Activated naive CD8-positive, alpha-beta T cell treated with anti-CD3 and anti-CD28 coated beads for 36 hours (primary cell): ENCODE results near the gene TIAM1. TPM values are rescaled to one million over a fixed set of nuclear protein-coding genes. Genes with fewer than 3 reads are reported as not detected.

ENCODE experiments used
- DNase-seq: peaks from one replicate; pipeline ENCODE4 v3.0.0; 2021
- H3K27ac Mint-ChIP-seq: one replicate; pipeline ENCODE4 v1.8.0; 2022; ENCODE audit warnings: mild to moderate bottlenecking, moderate library complexity, mixed read lengths
- H3K27me3 Mint-ChIP-seq: one replicate; pipeline ENCODE4 v1.8.0; 2022; ENCODE audit warnings: mild to moderate bottlenecking, mixed read lengths
- H3K36me3 Mint-ChIP-seq: one replicate; pipeline ENCODE4 v1.8.0; 2021; ENCODE audit warnings: mild to moderate bottlenecking, mixed read lengths
- H3K4me1 Mint-ChIP-seq: one replicate; pipeline ENCODE4 v1.8.0; 2021; ENCODE audit warnings: mixed read lengths
- H3K4me3 Mint-ChIP-seq: one replicate; pipeline ENCODE4 v1.8.0; 2022; ENCODE audit warnings: mild to moderate bottlenecking, moderate library complexity, mixed read lengths
- H3K9me3 Mint-ChIP-seq: one replicate; pipeline ENCODE4 v1.8.0; 2022; ENCODE audit warnings: mixed read lengths
- total RNA-seq, 2 experiments: library from RNA; stranded (reverse); gene quantifications; one replicate each; pipeline ENCODE4 v1.2.3, GENCODE V29; 2021

Gene TIAM1
- total RNA-seq, 2 experiments from 2014 or later = 28.2 to 29.3 TPM

DNA sequence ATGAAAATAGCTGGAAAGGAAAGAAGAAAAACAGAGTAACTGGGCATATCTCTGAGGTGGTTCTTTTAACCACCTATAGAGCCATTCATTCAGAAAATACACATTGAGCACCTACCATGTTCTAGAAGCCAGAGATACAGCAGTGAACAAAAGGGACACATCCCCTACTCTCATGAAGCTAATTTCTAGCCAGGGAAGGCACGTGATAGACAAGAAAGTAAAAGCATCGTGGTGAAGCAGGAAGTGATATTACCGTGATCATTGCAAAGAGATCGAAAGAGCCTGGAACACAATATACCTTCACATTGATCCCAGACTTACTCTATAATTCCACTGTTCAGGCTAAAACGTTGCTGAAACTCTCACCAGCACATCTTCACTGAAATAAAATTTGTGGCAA lies 76.0 kb downstream of the TIAM1 start:
- Mint-ChIP-seq H3K27me3 (peaks cover 3% of the 10 kb centered on the region), H3K4me3 (peak overlapping the region; percentile 44), H3K36me3 (peaks cover 22% of the 10 kb centered on the region), H3K4me1 (peaks cover 32% of the 10 kb centered on the region), H3K9me3 (peaks cover 3% of the 10 kb centered on the region), H3K27ac (peak overlapping the region; percentile 73)
- no peak for DNase-seq

DNA sequence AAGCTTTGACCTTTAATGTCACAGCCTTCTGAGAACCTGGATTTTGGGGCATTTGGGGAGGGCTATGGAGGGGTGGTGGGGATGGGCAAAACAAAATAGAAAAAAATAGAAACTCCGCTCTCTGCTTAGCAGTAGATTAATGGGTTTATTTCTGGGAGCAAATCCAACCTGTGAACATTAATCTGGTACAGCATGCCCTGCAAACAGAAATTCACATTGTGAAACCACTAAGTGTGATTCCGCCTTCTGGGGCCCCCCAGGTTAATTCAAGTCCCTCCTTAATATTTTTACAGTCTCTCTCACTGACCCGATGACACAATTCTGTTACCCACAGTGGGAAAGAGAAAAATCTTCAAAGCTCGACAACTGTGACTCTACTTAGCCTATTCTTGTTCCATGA lies 76.4 kb downstream of the TIAM1 start:
- peaks cover 31% of the 10 kb centered on the region for H3K4me1 Mint-ChIP-seq

DNA sequence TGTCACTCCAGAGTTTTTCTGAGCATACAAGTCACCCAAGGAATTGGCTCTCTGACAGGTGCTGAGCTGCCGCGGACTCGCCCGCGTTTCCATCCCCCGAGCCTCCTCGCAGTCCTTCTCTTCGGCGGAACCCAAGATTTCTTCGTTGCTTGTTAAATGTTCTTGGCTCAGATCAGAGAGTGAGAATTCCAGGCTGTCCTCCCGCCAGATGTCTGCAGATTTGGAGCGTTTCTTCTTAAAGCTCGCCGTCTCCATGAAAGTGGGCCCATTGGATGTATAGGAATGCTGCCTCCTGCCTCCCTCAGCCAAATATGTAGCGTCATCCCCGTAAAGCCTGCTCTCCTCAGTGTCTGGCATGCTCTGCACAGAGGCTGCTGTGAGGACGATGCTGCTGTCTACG lies 77.8 kb downstream of the TIAM1 start:
- Mint-ChIP-seq H3K27me3 (peaks cover 3% of the 10 kb centered on the region), H3K9me3 (peaks cover 3% of the 10 kb centered on the region), H3K27ac (no peak overlapping the region), H3K4me1 (peaks cover 29% of the 10 kb centered on the region), H3K4me3 (no peak overlapping the region), H3K36me3 (peaks cover 22% of the 10 kb centered on the region)
- DNase-seq = no peak

More for the DNA sequence above, 76.4 kb downstream of the TIAM1 start:
- peaks cover 3% of the 10 kb centered on the region for H3K9me3 Mint-ChIP-seq
- H3K27me3 Mint-ChIP-seq = peaks cover 3% of the 10 kb centered on the region
- peak overlapping the region; percentile 73 for H3K27ac Mint-ChIP-seq
- peak overlapping the region; percentile 44 for H3K4me3 Mint-ChIP-seq
- DNase-seq = no peak
- peaks cover 22% of the 10 kb centered on the region for H3K36me3 Mint-ChIP-seq

DNA sequence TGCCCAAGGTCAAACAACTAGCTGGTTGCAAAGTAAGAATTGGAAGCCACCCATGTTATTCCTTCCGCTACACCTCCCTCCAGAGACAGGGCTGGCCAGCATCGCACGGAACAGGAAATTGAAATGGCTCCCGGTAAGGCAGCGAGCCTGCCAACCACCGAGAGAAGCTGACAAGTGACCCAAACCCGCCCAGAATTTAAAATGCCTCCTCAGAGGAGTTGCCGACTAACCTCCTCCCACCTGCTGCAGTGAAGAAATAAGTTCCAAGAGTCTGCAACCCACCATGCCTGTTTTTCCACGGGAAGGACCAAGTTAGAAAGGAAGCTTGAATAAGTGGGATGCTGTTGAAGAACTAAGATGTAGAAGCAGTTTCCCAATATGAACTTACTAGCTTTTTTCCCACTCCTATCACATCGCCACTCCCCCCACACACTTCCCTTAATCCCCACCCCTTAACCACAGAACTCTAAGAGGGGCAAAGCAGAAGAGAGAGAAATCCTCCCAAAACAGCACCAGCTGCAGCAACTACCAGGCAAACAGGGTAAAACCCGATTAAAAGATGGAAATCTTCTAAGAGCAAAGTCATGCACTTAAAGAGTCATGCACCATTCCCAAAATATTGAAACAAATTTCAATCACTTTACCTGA lies 78.6 kb downstream of the TIAM1 start:
- no peak for DNase-seq
- H3K27ac Mint-ChIP-seq = no peak overlapping the region
- peak overlapping the region; percentile 57 for H3K4me3 Mint-ChIP-seq
- H3K36me3 Mint-ChIP-seq = peaks cover 22% of the 10 kb centered on the region
- H3K27me3 Mint-ChIP-seq = peaks cover 3% of the 10 kb centered on the region
- peaks cover 29% of the 10 kb centered on the region for H3K4me1 Mint-ChIP-seq
- H3K9me3 Mint-ChIP-seq = peaks cover 3% of the 10 kb centered on the region

DNA sequence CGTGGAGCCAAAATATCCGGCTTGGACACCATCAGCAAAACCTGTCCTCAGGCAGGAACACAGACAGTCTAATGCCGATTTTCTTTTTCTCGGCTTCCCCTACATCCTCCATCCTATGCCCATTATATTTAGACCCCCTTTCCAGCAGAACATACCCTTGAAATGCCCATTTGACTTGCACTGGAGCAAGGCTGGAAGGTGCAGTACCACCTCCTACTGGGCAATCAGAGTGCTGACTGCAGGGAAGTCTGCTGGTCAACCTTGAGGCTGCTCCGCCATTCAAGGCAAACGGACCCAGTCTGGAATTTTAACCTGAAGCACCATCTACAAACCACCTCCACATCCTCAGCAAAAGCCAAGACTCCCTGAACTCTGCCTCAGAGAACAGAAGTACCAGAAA lies 79.5 kb downstream of the TIAM1 start:
- no peak for DNase-seq
- no peak overlapping the region for H3K4me3 Mint-ChIP-seq
- peaks cover 18% of the 10 kb centered on the region for H3K36me3 Mint-ChIP-seq
- H3K27ac Mint-ChIP-seq = no peak overlapping the region
- no peaks in the 10 kb centered on the region for H3K9me3 Mint-ChIP-seq
- peaks cover 29% of the 10 kb centered on the region for H3K4me1 Mint-ChIP-seq
- peaks cover 3% of the 10 kb centered on the region for H3K27me3 Mint-ChIP-seq

DNA sequence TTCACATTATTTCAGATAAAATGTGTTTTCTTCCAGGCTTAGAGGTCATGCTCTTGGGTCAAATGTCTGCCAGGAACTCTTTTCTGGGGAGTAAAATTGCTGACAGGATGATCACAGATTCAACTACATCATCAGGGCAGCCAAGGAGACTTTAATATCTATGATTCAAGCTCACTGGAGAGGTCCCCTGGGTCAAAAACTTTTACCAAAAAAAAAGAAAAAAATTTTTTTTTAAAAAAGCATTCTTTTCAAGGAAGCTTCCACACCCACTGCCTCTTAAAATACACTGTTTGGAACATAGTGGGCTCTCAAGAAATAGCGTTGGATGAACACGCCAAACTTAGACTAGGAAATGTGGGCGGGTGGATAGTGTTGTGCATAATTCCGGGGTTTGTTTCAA lies 81.3 kb downstream of the TIAM1 start:
- H3K36me3 Mint-ChIP-seq = peaks cover 17% of the 10 kb centered on the region
- H3K4me1 Mint-ChIP-seq = peaks cover 21% of the 10 kb centered on the region
- H3K27me3 Mint-ChIP-seq = peaks cover 3% of the 10 kb centered on the region
- H3K9me3 Mint-ChIP-seq = no peaks in the 10 kb centered on the region
- no peak overlapping the region for H3K27ac Mint-ChIP-seq
- H3K4me3 Mint-ChIP-seq = no peak overlapping the region
- DNase-seq = no peak

DNA sequence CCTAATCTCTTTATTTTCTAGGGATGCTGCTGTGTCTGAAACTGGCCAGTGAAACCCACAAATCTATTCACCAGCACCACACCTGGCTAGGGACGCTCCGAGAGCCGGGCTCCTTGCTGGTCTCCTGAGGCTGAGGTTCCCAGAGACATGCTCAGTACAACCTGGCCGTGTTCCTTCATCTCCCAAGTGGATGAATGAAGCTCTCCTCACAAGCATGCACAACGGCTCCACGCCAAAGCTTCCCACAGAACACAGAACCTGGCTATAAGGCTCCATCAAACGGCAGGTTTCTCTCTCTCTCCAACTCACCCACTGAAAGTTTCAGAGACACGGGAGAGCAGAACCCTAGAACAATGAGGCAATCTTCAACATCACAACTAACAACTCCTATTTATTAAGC lies 82.3 kb downstream of the TIAM1 start:
- Mint-ChIP-seq H3K4me3 (no peak overlapping the region), H3K9me3 (no peaks in the 10 kb centered on the region)

DNA sequence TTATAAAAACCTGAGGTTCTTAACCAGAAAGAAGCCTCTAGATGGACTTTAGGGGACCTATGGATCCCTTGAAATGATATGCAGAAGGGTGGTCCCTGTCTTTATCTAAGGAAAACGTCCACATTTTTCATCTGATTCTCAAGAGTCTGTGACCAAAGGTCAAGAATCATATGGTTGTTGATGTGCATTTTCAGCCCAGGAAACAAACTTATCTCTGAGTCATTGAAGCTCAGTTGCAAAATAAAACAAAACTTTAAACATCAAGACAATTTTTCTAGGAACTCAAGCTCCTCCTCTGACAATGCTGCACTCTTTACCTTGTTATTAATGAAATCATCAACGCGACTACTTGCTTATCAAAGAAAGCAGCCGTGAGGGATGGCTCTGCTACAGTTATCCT lies 83.3 kb downstream of the TIAM1 start:
- Mint-ChIP-seq H3K27ac (no peak overlapping the region), H3K4me3 (no peak overlapping the region), H3K4me1 (peaks cover 10% of the 10 kb centered on the region), H3K9me3 (no peaks in the 10 kb centered on the region), H3K27me3 (peaks cover 3% of the 10 kb centered on the region), H3K36me3 (peaks cover 8% of the 10 kb centered on the region)
- no peak for DNase-seq

More for the DNA sequence above, 82.3 kb downstream of the TIAM1 start:
- peaks cover 16% of the 10 kb centered on the region for H3K4me1 Mint-ChIP-seq
- peaks cover 3% of the 10 kb centered on the region for H3K27me3 Mint-ChIP-seq
- H3K36me3 Mint-ChIP-seq = peaks cover 15% of the 10 kb centered on the region
- DNase-seq = no peak
- H3K27ac Mint-ChIP-seq = no peak overlapping the region

DNA sequence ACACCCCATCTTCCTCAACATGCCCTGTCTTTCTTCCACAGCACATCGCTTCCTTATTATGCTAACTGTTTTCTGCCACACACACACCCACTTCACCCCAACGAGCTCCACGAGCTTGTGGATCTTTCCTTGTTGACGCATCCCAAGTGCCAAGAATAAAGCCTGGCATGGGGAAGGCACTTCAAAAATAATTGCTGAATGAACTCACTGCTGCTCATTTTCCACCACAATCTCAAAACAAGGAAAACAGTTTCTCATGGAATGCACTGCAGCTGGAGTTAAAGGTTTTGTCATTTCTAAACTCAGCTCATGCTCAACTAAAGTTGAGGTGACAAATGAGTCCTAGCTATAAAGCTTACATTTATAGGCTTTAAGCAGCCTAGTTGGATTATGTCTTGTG lies 86.0 kb downstream of the TIAM1 start:
- H3K4me1 Mint-ChIP-seq = no peaks in the 10 kb centered on the region
- H3K36me3 Mint-ChIP-seq = no peaks in the 10 kb centered on the region
- no peak for DNase-seq
- H3K9me3 Mint-ChIP-seq = no peaks in the 10 kb centered on the region
- H3K4me3 Mint-ChIP-seq = no peak overlapping the region
- no peak overlapping the region for H3K27ac Mint-ChIP-seq
- no peaks in the 10 kb centered on the region for H3K27me3 Mint-ChIP-seq

DNA sequence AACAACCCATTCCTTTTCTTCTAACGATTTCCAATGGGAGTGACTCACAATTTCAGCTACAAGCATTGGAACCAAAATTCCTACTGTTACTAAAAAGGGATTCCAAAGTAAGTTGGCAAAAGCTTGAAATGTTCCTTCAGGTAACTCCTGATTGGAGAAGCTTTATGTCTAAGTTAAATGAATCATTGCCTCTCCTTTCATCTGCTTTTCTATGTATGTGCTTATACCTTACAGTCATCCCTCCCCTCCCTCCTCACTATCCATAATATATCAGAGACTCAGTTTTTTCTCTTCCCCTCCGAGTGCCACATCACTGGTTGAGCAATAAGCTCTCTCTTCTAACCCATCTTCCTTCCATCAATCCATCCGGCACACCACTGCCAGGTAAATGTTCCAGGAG lies 86.8 kb downstream of the TIAM1 start:
- H3K36me3 Mint-ChIP-seq = no peaks in the 10 kb centered on the region
- no peak overlapping the region for H3K4me3 Mint-ChIP-seq
- H3K27me3 Mint-ChIP-seq = no peaks in the 10 kb centered on the region
- DNase-seq = no peak
- no peaks in the 10 kb centered on the region for H3K9me3 Mint-ChIP-seq
- no peak overlapping the region for H3K27ac Mint-ChIP-seq
- no peaks in the 10 kb centered on the region for H3K4me1 Mint-ChIP-seq

DNA sequence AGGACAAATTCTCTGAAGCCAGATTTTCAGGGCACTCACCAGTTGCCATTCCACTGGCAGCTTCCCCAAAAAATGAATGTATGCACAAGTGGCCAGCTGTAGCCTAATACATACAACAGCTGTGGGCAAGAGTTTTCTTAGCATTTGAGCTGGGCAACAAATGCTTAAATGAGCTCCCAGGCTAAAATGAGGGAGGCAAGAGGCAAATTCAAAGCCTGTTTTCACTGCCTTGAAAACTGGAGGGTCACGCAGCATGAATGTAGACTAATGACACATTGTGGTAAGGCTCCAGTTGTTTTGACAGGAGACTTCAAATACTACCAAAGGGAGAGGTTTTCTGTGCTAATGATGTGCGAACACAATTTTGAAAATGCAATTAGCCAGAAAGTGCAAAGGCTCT lies 88.2 kb downstream of the TIAM1 start:
- no peak overlapping the region for H3K4me3 Mint-ChIP-seq
- no peaks in the 10 kb centered on the region for H3K27me3 Mint-ChIP-seq
- no peaks in the 10 kb centered on the region for H3K36me3 Mint-ChIP-seq
- no peaks in the 10 kb centered on the region for H3K4me1 Mint-ChIP-seq
- no peak overlapping the region for H3K27ac Mint-ChIP-seq
- no peaks in the 10 kb centered on the region for H3K9me3 Mint-ChIP-seq
- DNase-seq = no peak

DNA sequence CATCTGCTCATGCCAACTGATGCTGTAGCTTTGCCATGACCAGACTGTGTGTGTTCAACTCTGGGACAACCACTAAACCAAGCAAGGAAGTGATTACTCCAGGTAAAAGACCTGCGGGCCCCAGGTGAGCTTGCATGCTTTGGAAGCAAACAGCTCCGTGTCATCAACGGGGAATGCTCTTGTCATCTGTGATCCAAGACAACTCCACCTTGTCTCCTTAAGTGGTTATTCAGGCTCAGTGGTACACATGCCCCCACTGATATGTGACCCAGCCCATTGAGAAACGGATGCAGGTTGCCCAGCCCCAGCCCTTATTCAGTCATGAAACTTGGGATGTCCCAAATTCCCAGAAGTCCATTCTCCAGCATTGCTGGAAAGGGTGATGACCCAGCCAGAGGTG lies 89.0 kb downstream of the TIAM1 start:
- Mint-ChIP-seq H3K4me3 (no peak overlapping the region), H3K27ac (no peak overlapping the region), H3K4me1 (no peaks in the 10 kb centered on the region), H3K9me3 (no peaks in the 10 kb centered on the region), H3K27me3 (no peaks in the 10 kb centered on the region), H3K36me3 (no peaks in the 10 kb centered on the region)
- DNase-seq = no peak

DNA sequence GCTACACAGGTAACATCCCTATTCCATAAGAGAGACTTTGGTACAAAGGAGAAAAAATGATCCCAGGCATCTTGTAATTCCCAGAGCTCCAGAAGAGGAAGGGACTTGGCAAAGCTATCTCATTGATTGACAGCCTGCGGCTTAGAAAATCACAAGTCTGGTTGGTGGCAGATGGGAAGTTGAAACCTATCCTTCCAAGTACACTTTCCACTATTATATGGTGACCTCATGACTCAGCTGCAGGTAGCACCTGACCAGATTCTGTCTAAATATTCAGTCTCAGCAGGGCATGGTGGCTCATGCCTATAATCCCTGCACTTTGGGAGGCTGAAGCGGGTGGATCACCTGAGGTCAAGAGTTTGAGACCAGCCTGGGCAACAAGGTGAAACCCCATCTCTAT lies 89.9 kb downstream of the TIAM1 start:
- no peak for DNase-seq
- Mint-ChIP-seq H3K9me3 (no peaks in the 10 kb centered on the region), H3K27me3 (no peaks in the 10 kb centered on the region), H3K36me3 (no peaks in the 10 kb centered on the region), H3K4me1 (no peaks in the 10 kb centered on the region), H3K27ac (no peak overlapping the region), H3K4me3 (no peak overlapping the region)

DNA sequence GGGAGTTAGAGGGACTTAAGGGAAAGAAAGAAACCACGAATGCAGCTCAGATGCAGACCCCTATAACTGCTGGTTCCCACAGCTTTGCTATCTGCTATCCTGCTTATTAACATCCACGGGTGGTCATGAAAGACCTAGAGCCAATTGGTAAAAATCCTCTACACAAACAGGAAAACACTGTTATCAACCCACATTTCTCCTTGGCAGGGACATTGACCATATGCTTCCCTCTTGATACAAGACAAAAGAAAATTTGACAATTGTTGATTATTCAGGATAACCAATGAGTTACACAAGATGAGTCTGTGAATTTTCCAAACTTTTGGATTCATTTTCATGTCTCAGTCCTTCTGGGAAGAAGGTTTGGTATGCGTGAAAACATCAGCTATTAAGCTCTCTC lies 90.4 kb downstream of the TIAM1 start:
- no peaks in the 10 kb centered on the region for H3K4me1 Mint-ChIP-seq
- no peak overlapping the region for H3K27ac Mint-ChIP-seq
- no peaks in the 10 kb centered on the region for H3K27me3 Mint-ChIP-seq
- DNase-seq = no peak
- no peaks in the 10 kb centered on the region for H3K9me3 Mint-ChIP-seq
- H3K36me3 Mint-ChIP-seq = peaks cover 4% of the 10 kb centered on the region
- H3K4me3 Mint-ChIP-seq = no peak overlapping the region

DNA sequence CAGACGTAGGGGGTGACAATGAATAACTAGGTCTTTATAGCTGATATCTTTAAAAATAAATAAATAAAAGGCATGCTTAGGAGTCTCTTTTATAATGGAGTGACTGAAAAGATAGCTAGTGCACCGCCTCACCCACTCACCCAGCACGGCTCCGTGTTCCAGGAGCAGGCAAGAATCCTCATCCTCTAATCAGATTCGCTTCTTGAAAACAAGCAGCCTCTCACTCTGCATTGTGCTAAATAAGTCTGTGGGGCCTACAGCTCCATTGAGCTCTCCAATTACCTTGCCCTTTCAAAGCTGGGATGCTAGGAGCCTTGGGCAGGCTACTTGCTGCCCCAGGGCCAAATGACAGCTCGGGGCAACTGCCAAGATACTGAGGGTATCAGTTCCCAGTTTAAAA lies 91.5 kb downstream of the TIAM1 start:
- no peaks in the 10 kb centered on the region for H3K9me3 Mint-ChIP-seq
- H3K4me1 Mint-ChIP-seq = no peaks in the 10 kb centered on the region
- H3K27ac Mint-ChIP-seq = no peak overlapping the region
- H3K27me3 Mint-ChIP-seq = no peaks in the 10 kb centered on the region
- no peak for DNase-seq
- no peak overlapping the region for H3K4me3 Mint-ChIP-seq
- peaks cover 4% of the 10 kb centered on the region for H3K36me3 Mint-ChIP-seq

DNA sequence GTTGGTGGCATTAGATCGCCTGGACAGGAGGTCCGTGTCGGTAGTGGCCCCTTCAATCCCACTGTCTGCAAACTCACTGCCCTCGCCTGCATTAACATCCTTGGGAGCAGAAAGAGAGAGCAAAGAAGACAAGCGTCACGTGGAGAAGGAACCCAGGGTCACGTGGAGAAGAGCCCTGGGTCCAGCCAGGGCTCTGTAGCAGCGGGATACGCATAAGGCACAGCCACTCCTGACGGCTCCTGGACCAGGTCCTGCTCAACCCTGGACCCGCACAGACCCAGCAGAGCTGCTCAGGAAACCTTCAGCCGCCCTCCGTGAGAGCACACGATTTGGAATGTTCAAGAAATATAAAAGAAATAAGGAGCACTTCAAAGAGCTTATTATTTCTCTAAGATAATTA lies 92.0 kb downstream of the TIAM1 start:
- H3K36me3 Mint-ChIP-seq = peaks cover 4% of the 10 kb centered on the region
- no peak for DNase-seq

More for the DNA sequence above, 92.0 kb downstream of the TIAM1 start:
- no peaks in the 10 kb centered on the region for H3K27me3 Mint-ChIP-seq
- no peak overlapping the region for H3K4me3 Mint-ChIP-seq
- no peaks in the 10 kb centered on the region for H3K9me3 Mint-ChIP-seq
- H3K27ac Mint-ChIP-seq = no peak overlapping the region
- H3K4me1 Mint-ChIP-seq = no peaks in the 10 kb centered on the region
